IMR-90 (cell line): ENCODE measurements around the gene CFHR2. TPM values are rescaled to one million over a fixed set of nuclear protein-coding genes. Genes with fewer than 3 reads are reported as not detected.
"Not testable (repeated sequence)": the region's sequence is repeated elsewhere in the genome, so short reads cannot be mapped to it uniquely, and the experiment has no call there.

Experiments
- ATAC-seq: fragments of 200-7000 bp; cut with Tn5 transposase; 2 replicates; pipeline ENCODE4 v1.9.1; 2020; ENCODE audit warnings: low read depth, mild to moderate bottlenecking, moderate library complexity
- BruUV-seq: library from RNA; stranded (reverse); fragments of 400-500 nt; replicated peaks from 2 replicates; lab custom pipeline; 2021; lab: Mats Ljungman, UMichigan
- CTCF ChIA-PET: fragments of 300-600 bp; formaldehyde crosslinking; extraction: SDS; loops from one replicate; lab custom pipeline; 2021; ENCODE audit warnings: antibody characterized with exemption; lab: Yijun Ruan, JAX
- POLR2A ChIA-PET: fragments of 300-600 bp; sonication (Branson Sonifier 250); formaldehyde crosslinking; loops from one replicate; lab custom pipeline; 2022; ENCODE audit warnings: antibody characterized with exemption; ENCODE audit not compliant: unreplicated experiment; lab: Charles Lee
- DNase-seq: peaks from one replicate; pipeline ENCODE4 v3.0.0; 2013
- H2AFZ ChIP-seq: replicated peaks from 2 replicates; pipeline ENCODE3; 2013; ENCODE audit warnings: low read length, mild to moderate bottlenecking; ENCODE audit not compliant: poor library complexity
- H2AK5ac ChIP-seq: 2 replicates; pipeline ENCODE4 v1.6.1; 2013; ENCODE audit warnings: low read depth, low read length, inconsistent platforms
- H2AK9ac ChIP-seq: replicated peaks from 2 replicates; pipeline ENCODE3; 2013; ENCODE audit warnings: mild to moderate bottlenecking, low read depth, low read length, moderate library complexity; ENCODE audit not compliant: poor library complexity
- H2BK120ac ChIP-seq: 2 replicates; pipeline ENCODE4 v1.6.1; 2013; ENCODE audit warnings: low read depth, low read length, inconsistent platforms
- H2BK15ac ChIP-seq: 3 replicates; pipeline ENCODE4 v1.6.1; 2013; ENCODE audit warnings: low read depth, low read length, inconsistent platforms
- H2BK20ac ChIP-seq: 2 replicates; pipeline ENCODE4 v1.6.1; 2013; ENCODE audit warnings: low read depth, mild to moderate bottlenecking, inconsistent platforms, low read length, moderate library complexity
- H2BK5ac ChIP-seq: 2 replicates; pipeline ENCODE4 v1.6.1; 2013; ENCODE audit warnings: mild to moderate bottlenecking, low read depth, low read length, inconsistent platforms; ENCODE audit not compliant: poor library complexity, severe bottlenecking
- H3K14ac ChIP-seq: replicated peaks from 2 replicates; pipeline ENCODE4 v1.6.1; 2013; ENCODE audit warnings: low read depth, low read length, inconsistent platforms
- H3K18ac ChIP-seq: 2 replicates; pipeline ENCODE4 v1.6.1; 2013; ENCODE audit warnings: low read depth, low read length, control low read depth
- H3K23ac ChIP-seq: 2 replicates; pipeline ENCODE4 v1.6.1; 2013; ENCODE audit warnings: low read depth, low read length, inconsistent platforms
- H3K27ac ChIP-seq: 2 replicates; pipeline ENCODE4 v1.5.1; 2013; ENCODE audit warnings: mild to moderate bottlenecking, control low read depth, low read length; ENCODE audit not compliant: insufficient read depth
- H3K27me3 ChIP-seq: 2 replicates; pipeline ENCODE4 v1.6.1; 2013; ENCODE audit warnings: low read length; ENCODE audit not compliant: control insufficient read depth, insufficient read depth
- H3K36me3 ChIP-seq: 2 replicates; pipeline ENCODE4 v1.6.1; 2013; ENCODE audit warnings: low read length, mixed read lengths; ENCODE audit not compliant: control insufficient read depth, insufficient read depth
- H3K4ac ChIP-seq: 2 replicates; pipeline ENCODE4 v1.6.1; 2013; ENCODE audit warnings: low read depth, low read length, inconsistent platforms
- H3K4me1 ChIP-seq: 2 replicates; pipeline ENCODE4 v1.6.1; 2013; ENCODE audit warnings: low read length, mixed read lengths; ENCODE audit not compliant: control insufficient read depth, insufficient read depth
- H3K4me2 ChIP-seq: 2 replicates; pipeline ENCODE4 v1.6.1; 2013; ENCODE audit warnings: low read depth, mild to moderate bottlenecking, control low read depth, low read length, moderate library complexity
- H3K4me3 ChIP-seq: 2 replicates; pipeline ENCODE4 v1.5.1; 2013; ENCODE audit warnings: low read depth, mild to moderate bottlenecking, control low read depth, low read length, moderate library complexity; ENCODE audit not compliant: insufficient read depth
- H3K56ac ChIP-seq: 2 replicates; pipeline ENCODE4 v1.6.1; 2013; ENCODE audit warnings: low read length, inconsistent platforms; ENCODE audit not compliant: insufficient read depth; ENCODE audit errors: extremely low read depth
- H3K79me1 ChIP-seq, 2 experiments: 2 replicates each; pipeline ENCODE4 v1.6.1; 2013; ENCODE audit warnings: low read length in 2 of 2, inconsistent platforms in 1 of 2, low read depth in 1 of 2
- H3K9ac ChIP-seq: 2 replicates; pipeline ENCODE4 v1.6.1; 2013; ENCODE audit warnings: low read depth, low read length, control low read depth
- H3K9me1 ChIP-seq: 2 replicates; pipeline ENCODE4 v1.6.1; 2013; ENCODE audit warnings: low read length, inconsistent platforms; ENCODE audit not compliant: insufficient read depth
- H3K9me3 ChIP-seq: 2 replicates; pipeline ENCODE4 v1.6.1; 2013; ENCODE audit warnings: low read length; ENCODE audit not compliant: control insufficient read depth, insufficient read depth
- H4K20me1 ChIP-seq: 2 replicates; pipeline ENCODE4 v1.6.1; 2013; ENCODE audit warnings: low read length, inconsistent platforms; ENCODE audit not compliant: insufficient read depth
- H4K5ac ChIP-seq: 2 replicates; pipeline ENCODE4 v1.6.1; 2013; ENCODE audit warnings: mild to moderate bottlenecking, low read depth, low read length, control low read depth
- H4K8ac ChIP-seq, 2 experiments: 2 replicates each; pipeline ENCODE4 v1.6.1; 2013; ENCODE audit warnings: low read depth in 2 of 2, low read length in 2 of 2, control low read depth in 1 of 2, inconsistent platforms in 1 of 2
- H4K91ac ChIP-seq: 2 replicates; pipeline ENCODE4 v1.6.1; 2013; ENCODE audit warnings: low read depth, low read length, inconsistent platforms; ENCODE audit not compliant: insufficient read depth
- WGBS, 2 experiments: methylation state at CpG; one replicate each; pipeline versions ENCODE4 v1.1.5 to v1.1.7; 2013; ENCODE audit warnings: missing lambda C conversion rate in 2 of 2; ENCODE audit not compliant: insufficient read length in 1 of 2; ENCODE audit errors: extremely low coverage in 2 of 2; 5-methylcytosine and 5-hydroxymethylcytosine counted together
- dilution Hi-C: fragments of 300-500 bp; cut with HindIII; formaldehyde crosslinking; loops from one replicate; pipeline ENCODE4 v1.14.3; 2018; ENCODE audit warnings: low sequenced_read_pairs; ENCODE audit not compliant: unreplicated experiment
- in situ Hi-C: fragments of 300-500 bp; cut with MboI; formaldehyde crosslinking; loops from 3 replicates; pipeline ENCODE4 v1.14.3; 2019; ENCODE audit warnings: low sequenced_read_pairs, inconsistent platforms, mixed read lengths
- intact Hi-C: fragments of 100-400 bp; cut with micrococcal nuclease; formaldehyde crosslinking; loops from 2 replicates; pipeline ENCODE4 v1.10.0; 2022
- polyA plus RNA-seq, 3 experiments: library from polyadenylated mRNA; depleted of rRNA; stranded (reverse); fragments of >200 nt; gene quantifications; 2 replicates each; pipeline ENCODE4 v1.2.3, GENCODE V29; 2012; ENCODE audit warnings: low replicate concordance in 1 of 3
- total RNA-seq: library from RNA; depleted of rRNA; stranded (reverse); fragments of >200 nt; gene quantifications from 2 replicates; pipeline ENCODE4 v1.2.3, GENCODE V29; 2012

CFHR2 gene
- total and polyA plus RNA-seq, 2 of the 4 experiments (the other 2 are of a cell fraction), result not detected

DNA sequence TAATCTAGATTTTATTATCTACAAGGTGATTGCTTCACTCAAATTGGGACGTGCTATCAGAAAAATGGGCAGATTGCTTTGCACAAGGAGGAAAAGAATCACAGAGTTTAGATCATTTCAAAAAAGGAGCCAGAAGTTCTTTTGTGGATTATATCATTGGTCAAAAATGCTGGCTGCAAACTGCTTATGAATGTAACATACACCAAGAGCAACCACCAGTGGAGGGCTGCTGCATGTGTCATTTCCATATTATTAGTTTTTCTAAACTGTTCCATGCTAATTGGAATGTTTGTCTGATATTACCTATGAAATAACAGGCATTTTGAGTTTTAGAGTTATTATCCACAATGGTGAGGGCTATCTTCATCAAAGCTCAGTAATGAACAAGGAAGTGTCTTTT is 16.7 kb upstream of the CFHR2 start:
- H3K9me1 ChIP-seq, H2AK5ac ChIP-seq, H2BK120ac ChIP-seq, CTCF ChIA-PET, H3K9me3 ChIP-seq, H2BK15ac ChIP-seq, H2AFZ ChIP-seq, intact Hi-C loops, POLR2A ChIA-PET, H4K91ac ChIP-seq, H3K79me1 ChIP-seq, H3K9ac ChIP-seq, H3K23ac ChIP-seq, H4K5ac ChIP-seq, H4K20me1 ChIP-seq, H3K4ac ChIP-seq, H3K14ac ChIP-seq, H2BK20ac ChIP-seq, H3K27me3 ChIP-seq, dilution Hi-C loops, BruUV-seq, H3K4me1 ChIP-seq, H3K56ac ChIP-seq, H3K4me3 ChIP-seq, H3K4me2 ChIP-seq, H3K36me3 ChIP-seq, H2AK9ac ChIP-seq, H3K18ac ChIP-seq, H3K27ac ChIP-seq, H2BK5ac ChIP-seq, H4K8ac ChIP-seq, in situ Hi-C loops: not testable (repeated sequence)
- DNase-seq (peak; percentile 6), ATAC-seq (peak; percentile 79)
- WGBS, 2 experiments, result no CpG with 5 or more reads among the region's 1 CpG

DNA sequence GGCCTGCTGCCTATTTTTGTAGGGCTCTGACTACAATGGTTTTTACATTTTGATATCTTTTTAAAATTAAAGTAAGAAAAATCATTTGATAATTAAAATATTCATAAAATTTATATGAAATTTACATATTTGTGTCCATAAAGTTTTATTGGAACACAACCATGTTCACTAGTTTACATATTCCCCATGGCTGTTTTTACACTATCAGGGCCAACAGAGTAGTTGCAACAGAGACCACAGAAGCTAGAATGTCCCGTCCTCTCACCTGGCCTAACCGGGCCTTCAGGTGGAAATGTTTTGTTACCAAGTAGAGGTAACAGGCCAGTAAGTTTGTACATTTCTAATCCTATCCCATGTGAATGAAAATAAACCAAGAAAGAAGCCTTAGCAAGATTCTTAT is 10.7 kb upstream of the CFHR2 start:
- DNase-seq, H3K9me3 ChIP-seq, H2BK15ac ChIP-seq, H3K18ac ChIP-seq, H2AK9ac ChIP-seq, H3K56ac ChIP-seq, H2AFZ ChIP-seq, H3K4me3 ChIP-seq, CTCF ChIA-PET, POLR2A ChIA-PET, H3K27ac ChIP-seq, H3K4me2 ChIP-seq, H3K4me1 ChIP-seq, H4K20me1 ChIP-seq, H2BK20ac ChIP-seq, H2BK120ac ChIP-seq, H3K4ac ChIP-seq, H3K9ac ChIP-seq, H4K5ac ChIP-seq, BruUV-seq, dilution Hi-C loops, H2AK5ac ChIP-seq, ATAC-seq, H3K36me3 ChIP-seq, H3K27me3 ChIP-seq, H2BK5ac ChIP-seq, in situ Hi-C loops, H3K23ac ChIP-seq, H3K14ac ChIP-seq, intact Hi-C loops, H3K9me1 ChIP-seq, H3K79me1 ChIP-seq, H4K8ac ChIP-seq, H4K91ac ChIP-seq: not testable (repeated sequence)
- no CpG with 5 or more reads among the region's 2 CpGs for WGBS, 2 experiments
